Aorta (tissue), 5 donors: ENCODE data around the gene KNDC1. TPM values are rescaled to one million over a fixed set of nuclear protein-coding genes. Genes with fewer than 3 reads are reported as not detected.

ENCODE experiments used
- ATAC-seq: fragments of 200-7000 bp; cut with Tn5 transposase; one replicate; pipeline ENCODE4 v1.9.1; 2022; ENCODE audit warnings: moderate library complexity; ENCODE audit not compliant: low FRiP score
- DNase-seq, 2 donors: peaks; one replicate each; pipeline ENCODE4 v3.0.0-alpha.2; 2020
- H3K27ac ChIP-seq, 2 donors: one replicate each; pipeline ENCODE4 v1.5.1; 2013; ENCODE audit warnings: low read length in 2 of 2, mild to moderate bottlenecking in 2 of 2, moderate library complexity in 2 of 2, control low read depth in 1 of 2, inconsistent platforms in 1 of 2, low read depth in 1 of 2
- H3K27me3 ChIP-seq, 2 donors: one replicate each; pipeline ENCODE4 v1.6.1; 2013; ENCODE audit warnings: control low read depth in 1 of 2, low read length in 1 of 2, mild to moderate bottlenecking in 1 of 2, moderate library complexity in 1 of 2; ENCODE audit not compliant: insufficient read depth in 2 of 2, control insufficient read depth in 1 of 2
- H3K36me3 ChIP-seq, 2 donors: one replicate each; pipeline ENCODE4 v1.6.1; 2013; ENCODE audit warnings: control low read depth in 1 of 2, low read length in 1 of 2, mild to moderate bottlenecking in 1 of 2; ENCODE audit not compliant: insufficient read depth in 2 of 2, control insufficient read depth in 1 of 2
- H3K4me1 ChIP-seq, 2 donors: one replicate each; pipeline ENCODE4 v1.6.1; 2013; ENCODE audit warnings: low read length in 2 of 2, control low read depth in 1 of 2, mild to moderate bottlenecking in 1 of 2, moderate library complexity in 1 of 2; ENCODE audit not compliant: insufficient read depth in 2 of 2, control insufficient read depth in 1 of 2
- H3K4me3 ChIP-seq, 2 donors: one replicate each; pipeline ENCODE4 v1.5.1; 2013; ENCODE audit warnings: low read length in 2 of 2, control low read depth in 1 of 2, mild to moderate bottlenecking in 1 of 2
- H3K9me3 ChIP-seq: one replicate; pipeline ENCODE4 v1.6.1; 2013; ENCODE audit warnings: mild to moderate bottlenecking, low read length; ENCODE audit not compliant: control insufficient read depth
- WGBS, 2 donors: extraction: QIAGEN DNeasy Blood & Tissue Kit; methylation state at CpG; one replicate each; pipeline ENCODE4 v1.1.7; 2013; 5-methylcytosine and 5-hydroxymethylcytosine counted together
- intact Hi-C, 2 donors: fragments of 100-400 bp; cut with DNase I; formaldehyde crosslinking; loops; one replicate each; pipeline versions ENCODE4 v1.14.2 to v1.15.0; 2022
- polyA plus RNA-seq, 2 donors: library from polyadenylated mRNA; stranded (reverse); fragments of 200-250 nt; gene quantifications; one replicate each; pipeline ENCODE4 v1.2.3, GENCODE V29; 2013
- total RNA-seq, 2 donors: library from RNA; stranded (reverse); fragmentation: NEBNext Ultra II Directional; extraction: Animal tissue kit (Norgen Biotek cat#: 25700); gene quantifications; one replicate each; pipeline ENCODE4 v1.2.1, GENCODE V29; 2021
- donor health status: healthy with polysubstance abuse.
- donor health status: Bipolar disorder and iron deficiency.
- donor health status: DM: no; HTN: no; CAD: no.
- donor health status: DM: no; HTN: no; CAD: no.
- donor health status: DM: yes; HTN: yes; CAD: no.

The KNDC1 gene
- total and polyA plus RNA-seq, 4 donors: 0.05 to 0.36 (median 0.19) TPM

DNA sequence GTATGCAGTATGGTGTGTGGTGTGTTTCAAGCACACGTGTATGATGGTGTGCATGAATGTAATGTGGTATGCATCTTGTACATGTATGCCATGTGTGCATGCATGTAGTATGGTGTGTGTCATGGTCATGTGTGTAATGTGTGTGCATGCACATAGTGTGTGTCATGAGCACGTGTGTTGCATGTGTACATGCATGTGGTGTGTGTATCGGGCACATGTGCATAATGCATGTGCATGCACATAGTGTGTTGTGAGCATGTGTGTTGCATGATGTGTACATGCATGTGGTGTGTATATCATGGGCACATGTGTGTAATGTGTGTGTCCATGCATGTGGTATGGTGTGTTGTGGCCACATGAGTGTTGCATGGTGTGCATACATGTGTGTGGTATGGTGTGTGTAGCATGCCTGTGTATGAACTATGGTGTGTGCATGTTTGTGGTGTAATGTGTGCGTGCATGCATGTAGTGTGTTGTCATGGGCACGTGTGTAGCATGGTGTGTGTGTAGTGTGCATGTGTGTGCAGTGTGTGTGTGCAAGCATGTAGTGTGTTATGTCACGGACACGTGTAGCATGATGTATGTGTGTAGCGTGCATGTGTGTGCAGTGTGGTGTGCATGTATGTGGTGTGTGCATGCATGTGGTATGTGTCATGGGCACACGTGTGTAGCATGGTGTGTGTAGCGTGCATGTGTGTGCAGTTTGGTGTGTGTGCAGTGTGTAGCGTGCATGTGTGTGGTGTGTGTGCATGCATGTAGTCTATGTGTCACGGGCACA is 17.6 kb downstream of the KNDC1 start:
- Histone ChIP-seq H3K36me3 (no peaks in the 10 kb centered on the region), H3K4me1 (no peaks in the 10 kb centered on the region), H3K27me3 (no peaks in the 10 kb centered on the region), H3K9me3 (no peaks in the 10 kb centered on the region), H3K4me3 (no peak overlapping the region), H3K27ac (no peak overlapping the region)
- peak; percentile 12 to 35 for DNase-seq
- 92 to 95% methylated on average over 12 of the region's 12 CpGs for WGBS, 2 donors
- no peak for ATAC-seq
- intact Hi-C loops: no loop called here

DNA sequence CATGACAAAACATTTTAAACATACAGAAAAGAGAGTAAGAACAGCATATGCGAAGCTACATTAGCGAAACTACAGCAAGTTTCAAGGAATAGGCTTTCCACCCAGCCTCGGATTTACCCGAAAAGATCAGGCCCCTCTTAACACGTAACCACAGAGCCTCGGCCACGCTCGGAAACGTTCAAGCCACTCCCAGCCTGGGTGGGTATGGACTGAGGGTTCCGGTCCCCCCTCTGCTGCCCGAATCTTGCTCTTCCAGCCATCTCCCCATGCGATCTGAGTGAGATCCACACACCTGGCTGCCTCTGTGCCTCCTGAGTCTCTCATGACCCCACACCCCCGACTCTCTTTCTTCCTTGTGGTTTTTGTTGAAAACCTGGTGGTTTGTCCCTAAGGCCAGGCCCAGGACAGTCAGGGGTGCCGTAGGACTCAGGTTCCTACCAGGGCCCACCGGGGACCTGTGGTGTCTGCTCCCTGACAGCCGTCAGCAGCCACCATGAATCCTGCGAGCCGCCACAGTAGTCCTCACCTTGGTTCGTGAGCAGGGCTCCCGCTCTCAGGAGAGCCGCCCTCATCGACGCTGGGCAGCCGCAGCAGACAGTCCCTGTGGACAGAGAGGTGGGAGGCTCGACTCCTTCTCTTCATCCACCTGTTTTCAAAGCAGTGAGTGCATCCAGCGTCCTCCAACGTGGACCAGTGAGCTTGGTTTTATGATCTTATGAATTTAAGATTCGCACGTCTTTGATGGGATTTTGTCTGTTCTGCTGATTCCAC is 18.5 kb downstream of the KNDC1 start:
- Histone ChIP-seq H3K4me3 (no peak overlapping the region), H3K4me1 (no peaks in the 10 kb centered on the region), H3K27me3 (no peaks in the 10 kb centered on the region), H3K27ac (no peak overlapping the region), H3K36me3 (no peaks in the 10 kb centered on the region), H3K9me3 (no peaks in the 10 kb centered on the region)
- intact Hi-C loops: no loop called here
- ATAC-seq (no peak), DNase-seq (peak in 1 of 2 donors; percentile 17)
- 93 to 94% methylated on average over 29 of the region's 29 CpGs for WGBS, 2 donors

GRCh38 chr10:133179128-133179520 is 19.1 kb downstream of the KNDC1 start:
- no peaks in the 10 kb centered on the region for H3K4me1 ChIP-seq
- H3K36me3 ChIP-seq: no peaks in the 10 kb centered on the region
- no peak overlapping the region for H3K27ac ChIP-seq
- no peaks in the 10 kb centered on the region for H3K9me3 ChIP-seq
- H3K27me3 ChIP-seq: no peaks in the 10 kb centered on the region
- no peak overlapping the region for H3K4me3 ChIP-seq
- ATAC-seq (no peak), DNase-seq (peak in 1 of 2 donors; percentile 9)
- intact Hi-C loops: no loop called here
- WGBS, 2 donors: 87 to 89% methylated on average over 11 of the region's 11 CpGs

- H3K27me3 ChIP-seq: no peaks in the 10 kb centered on the region
- no peak overlapping the region for H3K27ac ChIP-seq
- no peaks in the 10 kb centered on the region for H3K4me1 ChIP-seq
- WGBS, 2 donors: 86 to 88% methylated on average over 24 to 26 of the region's 26 CpGs
- no peak overlapping the region for H3K4me3 ChIP-seq
- H3K9me3 ChIP-seq: no peaks in the 10 kb centered on the region
- intact Hi-C loops: no loop called here
- peak in 1 of 2 donors; percentile 45 for DNase-seq
- no peaks in the 10 kb centered on the region for H3K36me3 ChIP-seq
- no peak for ATAC-seq
These were observed 19.6 kb downstream of the KNDC1 start for GRCh38 chr10:133179651-133180050.

GRCh38 chr10:133180192-133180964 is 20.4 kb downstream of the KNDC1 start:
- intact Hi-C loops: no loop called here
- H3K36me3 ChIP-seq: no peaks in the 10 kb centered on the region
- no peak for DNase-seq
- H3K4me3 ChIP-seq: no peak overlapping the region
- no peak overlapping the region for H3K27ac ChIP-seq
- ATAC-seq: no peak
- 90% methylated on average over 33 of the region's 33 CpGs for WGBS, 2 donors
- H3K27me3 ChIP-seq: no peaks in the 10 kb centered on the region
- H3K4me1 ChIP-seq: no peaks in the 10 kb centered on the region
- H3K9me3 ChIP-seq: no peaks in the 10 kb centered on the region

DNA sequence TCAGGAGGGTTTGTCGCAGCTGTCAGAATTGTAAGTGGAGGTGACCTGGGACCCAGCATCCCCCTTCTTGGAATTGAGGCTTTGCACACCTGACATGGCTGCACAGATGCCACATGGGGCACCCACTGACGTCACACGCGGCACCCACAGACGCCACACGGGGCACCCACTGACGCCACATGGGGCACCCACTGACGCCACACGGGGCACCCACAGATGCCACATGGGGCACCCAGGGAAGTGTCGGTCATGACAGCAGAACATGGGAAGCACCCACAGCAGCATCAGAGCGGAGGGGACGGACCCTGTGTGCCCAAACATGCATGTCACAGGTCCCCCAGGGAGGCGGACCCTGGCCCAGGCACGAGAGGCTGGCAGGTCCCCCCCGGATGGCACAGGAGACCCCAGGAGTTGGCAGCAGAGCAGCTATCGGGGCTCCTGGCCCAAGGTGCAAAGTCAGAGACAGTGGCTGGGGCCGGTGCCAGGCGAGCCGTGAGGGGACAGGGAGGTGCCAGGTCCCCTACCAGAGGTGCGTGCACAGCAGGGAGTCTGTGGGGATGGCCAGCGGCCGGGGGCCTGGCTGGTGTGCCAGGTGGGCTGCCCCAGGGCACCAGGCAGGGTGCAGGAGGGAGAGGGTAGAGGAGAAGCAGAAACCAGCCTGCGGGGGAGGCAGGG is 21.1 kb downstream of the KNDC1 start:
- ATAC-seq: no peak
- Histone ChIP-seq H3K27ac (no peak overlapping the region), H3K4me3 (no peak overlapping the region), H3K36me3 (no peaks in the 10 kb centered on the region), H3K9me3 (no peaks in the 10 kb centered on the region), H3K27me3 (no peaks in the 10 kb centered on the region), H3K4me1 (no peaks in the 10 kb centered on the region)
- 89 to 90% methylated on average over 23 of the region's 23 CpGs for WGBS, 2 donors
- no peak for DNase-seq
- intact Hi-C loops: no loop called here

DNA sequence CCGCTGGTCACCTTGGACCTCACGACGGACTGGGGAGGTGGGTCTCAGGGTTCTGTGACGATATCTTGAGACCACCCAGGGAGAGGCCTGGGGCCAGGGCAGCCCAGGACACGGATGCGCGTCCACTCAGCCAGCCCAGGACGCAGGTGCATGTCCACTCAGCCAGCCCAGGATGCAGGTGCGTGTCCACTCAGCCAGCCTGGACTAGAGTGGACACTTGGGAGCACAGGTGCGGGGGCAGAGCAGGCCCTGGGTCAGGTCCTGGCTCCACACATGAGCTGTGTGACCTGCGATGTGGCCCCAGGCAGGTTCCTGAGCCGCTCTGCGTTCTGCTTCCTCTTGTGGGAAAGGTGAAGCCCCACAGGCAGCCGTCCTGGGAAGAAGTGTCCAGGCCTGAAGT is 22.2 kb downstream of the KNDC1 start:
- intact Hi-C loops: no loop called here
- Histone ChIP-seq H3K27ac (no peak overlapping the region), H3K4me3 (no peak overlapping the region), H3K9me3 (no peaks in the 10 kb centered on the region), H3K27me3 (no peaks in the 10 kb centered on the region), H3K4me1 (no peaks in the 10 kb centered on the region), H3K36me3 (no peaks in the 10 kb centered on the region)
- ATAC-seq (no peak), DNase-seq (no peak)
- WGBS, 2 donors: 81 to 86% methylated on average over 14 of the region's 14 CpGs
